ENCODE measurements around the gene PCYT1A. TPM values are rescaled to one million over a fixed set of nuclear protein-coding genes. Genes with fewer than 3 reads are reported as not detected.

Gene PCYT1A
- total and polyA plus RNA-seq, 2 of the 13 experiments (the other 11 are each of a cell fraction or from before 2014, with no cell fraction given) = 26.4 to 45.3 TPM

- TF ChIP-seq ZNF704 (CRISPR knock-in tag; IDR thresholded peaks at IDR 0.05; ENCODE audit: borderline replicate concordance) (no peak), ZEB1 (IDR thresholded peaks at IDR 0.05; ENCODE audit: insufficient replicate concordance, low read depth) (no peak), U2AF2 (IDR thresholded peaks at IDR 0.05; ENCODE audit: low read depth, low read length) (no peak), BORCS8-MEF2B (CRISPR knock-in tag; IDR thresholded peaks at IDR 0.05) (no peak), ZNF430 (CRISPR knock-in tag; IDR thresholded peaks at IDR 0.05) (no peak), TERF1 (CRISPR knock-in tag; IDR thresholded peaks at IDR 0.05) (no peak), ARID3A (IDR thresholded peaks at IDR 0.05; ENCODE audit: low read depth, low read length) (no peak), HNRNPH1 (optimal IDR thresholded peaks at IDR 0.05; ENCODE audit: low read depth, low read length) (no peak), ZNF720 (CRISPR knock-in tag; IDR thresholded peaks at IDR 0.05) (no peak), ZNF615 (CRISPR knock-in tag; IDR thresholded peaks at IDR 0.05; ENCODE audit: borderline replicate concordance) (no peak), CBX1 (IDR thresholded peaks at IDR 0.05; ENCODE audit: low read depth) (no peak), CREB3 (CRISPR knock-in tag; IDR thresholded peaks at IDR 0.05) (no peak), IRF2 (CRISPR knock-in tag; IDR thresholded peaks at IDR 0.05) (0 out of 2 replicates have a peak, but pooled peaks have one; percentile 24), ZNF597 (CRISPR knock-in tag; IDR thresholded peaks at IDR 0.05) (no peak), ZNF776 (CRISPR knock-in tag; IDR thresholded peaks at IDR 0.05) (no peak), SSRP1 (CRISPR knock-in tag; IDR thresholded peaks at IDR 0.05) (no peak), TP53 (CRISPR knock-in tag; conservative IDR thresholded peaks at IDR 0.05) (no peak), ZNF740 (CRISPR knock-in tag; IDR thresholded peaks at IDR 0.05) (no peak), ZNF260 (CRISPR knock-in tag; IDR thresholded peaks at IDR 0.05; ENCODE audit: borderline replicate concordance, low read depth) (no peak), ZNF3 (CRISPR knock-in tag; IDR thresholded peaks at IDR 0.05) (no peak), ZZZ3 (CRISPR knock-in tag; IDR thresholded peaks at IDR 0.05; ENCODE audit: borderline replicate concordance) (no peak), THAP11 (CRISPR knock-in tag; IDR thresholded peaks at IDR 0.05) (no peak), ATAD3A (CRISPR knock-in tag; IDR thresholded peaks at IDR 0.05) (no peak), ZSCAN25 (CRISPR knock-in tag; IDR thresholded peaks at IDR 0.05) (no peak), ZBTB20 (CRISPR knock-in tag; IDR thresholded peaks at IDR 0.05; ENCODE audit: borderline replicate concordance, low read depth) (no peak), PPARG (CRISPR knock-in tag; conservative IDR thresholded peaks at IDR 0.05) (no peak), ZFY (CRISPR knock-in tag; IDR thresholded peaks at IDR 0.05) (peak; percentile 54; the same call in 1 of the 2 replicates), RNF2 (conservative IDR thresholded peaks at IDR 0.05; ENCODE audit: low read depth) (no peak)
These were observed 85.0 kb downstream of the PCYT1A start (continued) for GRCh38 chr3:196202516-196202970.
